OCI-LY1 (cell line): ENCODE measurements around the gene DNM2.

ENCODE experiments used
- EZH2 ChIP-seq: fragments of 200-600 bp; sonication (generic), shearing (Covaris generic); IDR thresholded peaks from 2 replicates; pipeline ENCODE4 v1.8.0; 2017; ENCODE audit warnings: borderline replicate concordance, mixed run types, mild to moderate bottlenecking, antibody characterized with exemption, low read length, moderate library complexity, mixed read lengths
- TF ChIP-seq, protein P1 (sequence below): fragments of 200-600 bp; sonication (generic), shearing (Covaris generic); IDR thresholded peaks from 2 replicates; pipeline ENCODE4 v1.5.1; 2017; ENCODE audit warnings: mild to moderate bottlenecking, antibody characterized with exemption, low read length, moderate library complexity, mixed read lengths

GRCh38 chr19:10670876-10671804, 46.7 kb upstream of the DNM2 start:
- TF ChIP-seq, protein P1, sequence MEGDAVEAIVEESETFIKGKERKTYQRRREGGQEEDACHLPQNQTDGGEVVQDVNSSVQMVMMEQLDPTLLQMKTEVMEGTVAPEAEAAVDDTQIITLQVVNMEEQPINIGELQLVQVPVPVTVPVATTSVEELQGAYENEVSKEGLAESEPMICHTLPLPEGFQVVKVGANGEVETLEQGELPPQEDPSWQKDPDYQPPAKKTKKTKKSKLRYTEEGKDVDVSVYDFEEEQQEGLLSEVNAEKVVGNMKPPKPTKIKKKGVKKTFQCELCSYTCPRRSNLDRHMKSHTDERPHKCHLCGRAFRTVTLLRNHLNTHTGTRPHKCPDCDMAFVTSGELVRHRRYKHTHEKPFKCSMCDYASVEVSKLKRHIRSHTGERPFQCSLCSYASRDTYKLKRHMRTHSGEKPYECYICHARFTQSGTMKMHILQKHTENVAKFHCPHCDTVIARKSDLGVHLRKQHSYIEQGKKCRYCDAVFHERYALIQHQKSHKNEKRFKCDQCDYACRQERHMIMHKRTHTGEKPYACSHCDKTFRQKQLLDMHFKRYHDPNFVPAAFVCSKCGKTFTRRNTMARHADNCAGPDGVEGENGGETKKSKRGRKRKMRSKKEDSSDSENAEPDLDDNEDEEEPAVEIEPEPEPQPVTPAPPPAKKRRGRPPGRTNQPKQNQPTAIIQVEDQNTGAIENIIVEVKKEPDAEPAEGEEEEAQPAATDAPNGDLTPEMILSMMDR, result no peak
- no peak for TF ChIP-seq EZH2
